GM19438 (cell line): ENCODE results near the gene TXNDC5.
"Not testable (repeated sequence)": the region's sequence is repeated elsewhere in the genome, so short reads cannot be mapped to it uniquely, and the experiment has no call there.

Experiments used
- ATAC-seq: cut with Tn5 transposase; IDR thresholded peaks from one replicate; pipeline ENCODE4 v1.9.1; 2021; ENCODE audit warnings: low read depth; ENCODE audit not compliant: unreplicated experiment

TXNDC5 gene

DNA sequence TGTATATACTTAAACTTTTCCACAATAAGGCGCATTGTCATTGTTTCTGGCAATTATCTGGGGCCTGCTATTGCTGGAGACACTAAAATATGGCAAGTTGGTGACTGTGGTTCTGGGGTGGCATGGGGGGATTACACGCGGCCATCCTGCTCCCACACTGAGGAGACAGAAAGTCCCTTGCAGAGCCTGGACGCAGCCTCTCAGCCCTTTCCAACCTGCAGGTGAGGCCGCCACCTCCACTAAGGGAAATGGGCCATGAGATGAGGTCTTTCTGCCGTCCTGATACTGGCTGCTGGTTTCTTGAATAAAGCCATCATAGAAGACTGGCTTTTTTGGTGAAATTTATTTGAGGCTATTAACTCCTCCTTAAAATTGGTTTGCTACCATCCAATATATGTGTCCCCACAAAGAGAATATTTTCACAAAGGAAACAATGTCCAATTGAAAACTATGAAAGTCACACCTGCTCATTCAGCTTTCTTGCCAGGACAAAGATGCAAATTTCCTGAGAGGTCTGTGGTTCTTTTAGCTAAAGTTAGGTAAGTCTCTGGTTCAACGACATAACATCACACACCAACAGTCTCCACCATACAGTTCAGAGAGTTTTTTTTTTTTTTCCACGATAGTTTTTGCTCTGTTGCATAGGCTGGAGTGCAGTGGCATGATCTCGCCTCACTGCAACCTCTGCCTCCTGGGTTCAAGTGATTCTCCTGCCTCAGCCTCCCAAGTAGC, 13.0 kb downstream of the TXNDC5 start:
- peak; percentile 64 for ATAC-seq

DNA sequence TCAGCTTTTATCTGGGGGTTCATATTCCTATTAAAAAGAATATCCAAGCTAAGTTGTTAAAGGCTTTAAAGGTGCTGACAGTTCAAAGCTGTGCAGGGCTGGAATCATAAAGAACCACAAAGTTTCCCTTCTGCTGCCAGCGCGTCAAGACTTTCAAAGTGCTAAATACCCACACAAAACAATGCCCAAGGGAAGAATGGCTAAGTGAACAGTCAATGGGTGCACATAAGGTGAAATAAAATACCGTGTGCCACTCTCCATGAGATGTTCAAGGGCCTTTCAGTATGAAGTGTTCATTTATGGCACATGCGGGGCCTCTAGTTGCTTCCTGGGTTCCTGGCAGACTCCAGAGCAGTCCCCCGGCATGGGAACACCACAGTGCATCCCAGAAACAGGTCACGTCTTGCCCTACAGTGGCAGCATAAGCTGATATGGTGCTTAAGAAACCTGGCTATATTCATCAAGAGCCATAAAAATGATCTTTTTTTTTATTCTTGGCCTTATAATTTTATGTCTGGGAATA, 14.1 kb downstream of the TXNDC5 start:
- no peak for ATAC-seq

DNA sequence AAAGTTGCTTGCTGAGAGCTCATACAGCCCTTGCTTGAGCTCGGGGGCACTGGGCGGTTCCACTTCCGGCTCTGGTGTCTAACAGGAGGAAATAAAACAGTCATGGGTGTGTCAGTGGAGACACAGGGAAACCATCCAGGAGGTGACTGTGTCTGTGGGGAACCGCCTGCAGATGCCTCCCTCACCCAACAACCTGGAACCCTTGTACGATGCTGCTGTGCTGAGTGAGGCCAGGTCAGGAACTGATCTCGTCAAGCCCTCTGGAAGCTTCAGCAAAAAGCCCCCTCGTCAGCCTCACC, 15.5 kb downstream of the TXNDC5 start:
- no peak for ATAC-seq

DNA sequence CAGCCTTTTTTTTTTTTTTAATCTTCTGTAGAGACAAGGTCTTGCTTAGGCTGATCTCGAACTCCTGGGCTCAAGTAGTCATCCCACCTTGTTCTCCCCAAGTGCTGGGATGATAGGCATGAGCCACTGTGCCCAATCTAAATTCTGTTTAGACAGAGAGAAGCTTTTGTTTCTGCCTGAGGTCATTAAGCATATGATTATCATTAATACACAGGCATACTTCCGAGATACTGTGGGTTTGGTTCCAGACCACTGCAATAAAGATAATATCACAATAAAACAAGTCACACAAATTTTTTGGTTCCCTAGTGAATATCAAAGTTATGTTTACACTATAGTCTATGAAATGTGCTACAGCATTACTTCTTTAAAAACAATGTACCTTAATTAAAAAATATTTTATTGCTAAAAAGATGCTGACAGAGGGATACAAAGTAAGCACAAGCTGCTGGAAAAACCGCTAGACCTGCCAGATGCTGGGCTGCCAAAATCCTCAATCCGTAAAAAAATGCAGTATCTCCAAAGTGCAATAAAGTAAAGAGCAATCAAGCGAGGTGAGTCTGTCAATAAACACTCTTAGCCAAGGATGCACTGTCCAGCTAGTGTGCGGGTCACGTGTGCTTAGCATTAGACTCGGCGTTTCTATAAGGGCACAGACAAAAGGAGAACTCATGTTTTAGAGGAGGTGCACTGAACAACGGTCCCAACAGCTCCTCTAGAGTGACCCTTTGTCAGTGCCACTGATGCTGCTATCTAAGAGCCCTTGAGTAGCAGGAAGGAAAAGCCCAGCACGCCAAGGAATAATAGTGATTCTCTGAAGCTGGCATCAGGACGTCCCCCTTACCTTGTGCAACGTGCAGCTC, 16.1 kb downstream of the TXNDC5 start:
- ATAC-seq, result no peak

DNA sequence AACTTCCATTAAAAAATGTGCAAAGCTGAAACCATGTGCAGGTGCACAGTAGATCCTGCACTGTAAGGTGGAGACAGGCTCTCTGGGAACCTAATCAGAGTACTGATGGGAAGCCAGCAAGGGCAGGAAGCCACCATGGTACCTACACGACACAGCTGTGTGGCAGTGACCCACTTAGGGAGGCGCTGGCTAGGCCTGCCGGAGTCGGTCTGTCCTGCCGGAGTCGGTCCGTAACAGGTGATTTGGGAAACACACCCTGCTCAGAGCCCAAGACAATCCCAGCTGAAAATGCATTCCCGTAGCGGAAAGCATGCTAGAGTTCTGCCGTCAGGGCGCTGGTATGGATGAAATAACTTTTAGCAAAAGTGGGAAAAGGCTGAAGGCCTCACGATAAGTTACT, 17.2 kb downstream of the TXNDC5 start:
- no peak for ATAC-seq

DNA sequence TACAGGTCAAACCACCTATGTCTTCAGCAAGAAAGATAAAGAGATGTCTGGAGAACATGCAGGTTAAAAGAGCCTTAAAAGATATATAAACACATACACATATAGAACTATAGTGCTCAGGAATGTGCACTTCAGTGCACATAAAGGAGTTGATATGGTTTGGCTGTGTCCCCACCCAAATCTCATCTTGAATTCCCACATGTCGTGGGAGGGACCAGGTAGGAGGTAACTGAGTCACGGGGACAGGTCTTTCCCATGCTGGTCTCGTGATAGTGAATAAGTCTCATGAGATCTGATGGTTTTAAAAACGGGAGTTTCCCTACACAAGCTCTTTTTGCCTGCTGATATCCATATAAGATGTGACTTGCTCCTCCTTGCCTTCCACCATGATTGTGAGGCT, 18.2 kb downstream of the TXNDC5 start:
- not testable (repeated sequence) for ATAC-seq

DNA sequence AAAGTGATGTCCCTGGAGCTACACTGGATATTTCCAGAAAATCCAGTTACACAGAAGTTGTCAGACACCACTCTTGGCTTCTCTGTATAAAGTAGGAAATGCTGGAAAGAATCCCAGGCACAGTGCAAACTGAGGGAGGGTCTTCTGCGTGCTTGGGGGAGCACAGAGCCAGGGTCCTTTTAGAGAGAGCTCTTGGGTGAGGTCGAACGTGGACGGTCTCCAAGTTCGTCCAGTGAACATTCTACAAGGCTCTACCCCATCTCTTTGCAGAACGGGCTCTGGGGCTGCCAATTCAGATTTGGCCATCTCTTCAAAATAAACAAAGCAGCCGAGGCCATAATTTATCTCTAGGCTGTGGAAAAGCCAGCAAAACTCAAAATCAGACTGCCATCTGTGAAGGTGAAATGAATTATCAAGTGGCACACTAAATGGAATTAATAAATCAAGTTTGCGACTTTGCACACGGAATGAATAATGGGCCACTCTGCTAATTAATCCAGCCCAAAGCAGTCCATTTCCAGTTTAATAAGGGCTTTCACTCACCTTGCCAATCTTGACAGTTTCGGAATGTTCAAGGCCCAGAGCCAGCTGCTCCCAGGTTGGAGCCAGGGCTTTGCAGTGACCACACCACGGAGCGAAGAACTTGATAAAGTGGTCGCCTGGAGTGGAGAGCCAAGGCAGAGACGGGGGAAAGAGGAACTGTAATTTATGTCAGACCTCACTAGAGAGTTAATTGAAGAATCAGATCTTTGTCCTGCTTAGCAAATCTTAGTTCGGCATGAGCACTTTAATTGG, 19.3 kb downstream of the TXNDC5 start:
- ATAC-seq, result no peak

DNA sequence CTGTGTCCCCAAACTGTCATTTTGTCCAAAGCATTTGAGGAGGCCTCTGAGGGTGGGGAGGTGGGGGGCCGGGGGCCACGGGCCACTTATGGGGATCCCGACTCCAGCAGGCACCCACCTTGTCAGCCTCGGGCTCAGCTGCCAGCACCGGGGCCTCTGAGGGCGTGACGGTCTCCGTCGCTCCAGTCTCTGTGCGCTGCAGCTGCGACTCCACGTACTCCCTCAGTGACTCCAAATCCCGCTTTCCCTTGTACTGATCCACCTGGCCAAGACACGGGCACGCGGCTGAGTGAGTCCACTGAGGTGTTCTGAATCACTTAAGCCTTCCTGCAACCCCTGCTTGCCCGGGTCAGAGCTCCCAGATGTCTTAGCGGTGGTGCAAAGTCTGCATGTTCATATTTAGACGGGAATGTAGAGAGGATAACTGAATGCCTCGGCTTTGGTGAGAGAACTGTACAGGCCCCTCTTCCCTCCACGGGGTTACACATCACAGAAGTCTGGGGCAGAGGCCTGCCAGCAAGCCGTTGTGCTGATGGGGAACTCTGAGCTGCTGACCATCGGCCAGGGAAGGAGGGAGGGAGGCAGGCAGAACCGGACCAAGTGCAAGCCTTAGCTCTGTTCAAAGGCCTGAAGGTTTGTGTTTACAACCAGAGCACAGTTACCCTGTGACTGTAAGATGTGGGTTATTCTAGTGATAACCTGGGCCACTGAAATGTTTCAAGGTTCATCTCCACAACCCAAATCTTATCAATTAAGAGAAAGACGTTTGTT, 21.8 kb downstream of the TXNDC5 start:
- no peak for ATAC-seq

DNA sequence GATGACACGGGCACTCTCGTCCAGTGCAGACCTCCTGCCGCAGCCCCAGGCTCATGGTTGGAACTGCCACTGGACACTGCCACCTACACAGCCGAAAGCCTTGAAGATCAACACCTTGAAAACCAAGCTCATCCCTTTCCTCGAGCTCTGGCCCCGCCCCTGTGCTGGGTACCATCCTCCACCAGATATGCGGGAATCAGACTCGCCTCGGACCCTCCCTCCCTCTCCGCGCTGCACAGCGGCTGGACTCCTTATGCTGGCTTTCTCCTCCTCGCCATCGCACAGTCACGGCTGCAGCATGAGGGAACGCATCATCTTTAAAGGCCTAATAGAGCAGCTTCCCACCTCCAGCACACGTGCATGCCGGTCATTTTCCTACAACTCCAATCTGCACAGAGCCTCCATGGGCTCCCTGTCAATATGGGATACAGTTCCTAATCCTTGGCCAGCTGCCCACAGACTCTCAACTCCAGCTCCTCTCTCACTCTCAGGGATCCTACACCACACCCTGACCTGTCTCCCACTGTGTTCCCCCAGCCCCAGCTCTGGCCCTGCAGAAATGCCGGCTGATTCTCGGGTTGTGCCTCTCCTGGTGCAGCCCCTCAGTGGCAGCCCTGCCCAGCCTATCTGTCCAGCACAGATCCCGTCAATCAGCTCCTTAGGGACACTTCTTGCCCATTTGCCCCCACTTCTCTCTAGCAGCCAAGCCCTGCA, 23.2 kb downstream of the TXNDC5 start:
- ATAC-seq, result no peak

DNA sequence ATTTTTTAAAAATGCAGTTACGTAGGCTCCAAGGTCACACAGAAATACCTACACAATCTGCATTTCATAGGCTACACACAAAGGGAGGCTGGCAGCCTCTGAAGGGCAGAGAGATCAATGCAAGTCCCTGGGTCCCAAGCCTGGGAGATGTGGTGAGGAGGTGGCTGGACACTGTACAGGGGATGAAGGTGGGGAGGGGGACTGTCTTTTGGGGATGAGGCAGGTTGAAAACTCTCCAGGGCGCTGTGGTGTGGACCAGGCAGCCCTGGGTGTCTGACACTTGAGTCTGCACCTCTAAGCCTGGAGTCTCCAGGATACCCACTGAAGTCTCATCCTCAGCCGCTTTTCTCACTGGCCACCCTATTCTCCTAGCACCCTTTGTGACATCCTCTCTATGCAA, 24.5 kb downstream of the TXNDC5 start:
- no peak for ATAC-seq

DNA sequence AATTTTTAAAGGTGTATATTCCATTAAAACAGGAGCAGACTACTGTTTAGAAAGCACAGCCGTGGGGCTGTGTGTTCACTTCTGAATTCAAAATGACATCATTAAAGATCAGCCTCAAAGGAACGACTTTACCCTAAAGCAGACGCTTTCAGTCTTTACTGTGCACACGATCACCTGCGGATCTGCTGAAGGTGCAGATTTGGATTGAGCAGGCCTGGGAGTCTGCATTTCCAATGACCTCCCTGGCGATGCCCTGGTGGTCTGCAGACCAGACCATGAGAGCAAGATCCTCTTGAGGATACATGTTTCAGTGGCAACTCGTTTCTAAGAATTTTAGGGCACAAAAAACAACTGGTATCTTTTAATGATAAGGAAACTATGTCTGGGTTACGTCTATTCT, 27.2 kb downstream of the TXNDC5 start:
- no peak for ATAC-seq

DNA sequence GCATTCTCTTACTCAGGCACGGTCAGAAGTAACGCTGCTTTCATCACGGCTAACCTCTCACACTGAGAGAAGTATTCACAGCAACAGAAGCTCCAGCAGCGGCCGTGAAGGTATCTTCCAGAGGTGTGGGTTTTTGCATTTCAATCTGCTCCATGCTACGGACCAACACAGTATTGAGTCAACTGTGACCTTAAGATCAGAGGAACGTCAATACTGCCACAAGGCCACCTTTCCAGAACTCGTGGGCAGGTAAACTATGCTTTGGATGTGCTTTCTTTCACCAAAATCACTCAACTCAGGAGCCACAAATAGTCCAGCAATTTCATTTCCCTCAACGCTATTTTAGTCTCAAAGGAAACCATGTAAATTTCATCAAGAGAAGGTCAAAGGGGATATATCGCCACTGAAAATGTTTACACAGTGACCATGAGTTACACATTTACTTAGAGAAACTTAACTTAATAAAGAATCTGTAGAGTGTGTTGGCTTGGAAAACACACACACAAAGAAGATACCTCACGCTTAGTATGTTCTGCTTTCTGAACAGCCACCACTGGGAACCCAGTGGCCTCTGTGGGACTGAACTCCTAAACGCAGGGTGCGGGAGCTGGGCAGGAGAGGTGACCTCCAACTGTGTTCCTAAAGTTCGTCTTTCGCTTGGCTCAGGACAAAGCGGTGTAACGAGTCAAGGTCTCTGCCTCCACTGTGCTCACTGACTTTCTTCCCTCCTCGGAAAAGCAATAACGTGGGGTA, 27.9 kb downstream of the TXNDC5 start:
- no peak for ATAC-seq

DNA sequence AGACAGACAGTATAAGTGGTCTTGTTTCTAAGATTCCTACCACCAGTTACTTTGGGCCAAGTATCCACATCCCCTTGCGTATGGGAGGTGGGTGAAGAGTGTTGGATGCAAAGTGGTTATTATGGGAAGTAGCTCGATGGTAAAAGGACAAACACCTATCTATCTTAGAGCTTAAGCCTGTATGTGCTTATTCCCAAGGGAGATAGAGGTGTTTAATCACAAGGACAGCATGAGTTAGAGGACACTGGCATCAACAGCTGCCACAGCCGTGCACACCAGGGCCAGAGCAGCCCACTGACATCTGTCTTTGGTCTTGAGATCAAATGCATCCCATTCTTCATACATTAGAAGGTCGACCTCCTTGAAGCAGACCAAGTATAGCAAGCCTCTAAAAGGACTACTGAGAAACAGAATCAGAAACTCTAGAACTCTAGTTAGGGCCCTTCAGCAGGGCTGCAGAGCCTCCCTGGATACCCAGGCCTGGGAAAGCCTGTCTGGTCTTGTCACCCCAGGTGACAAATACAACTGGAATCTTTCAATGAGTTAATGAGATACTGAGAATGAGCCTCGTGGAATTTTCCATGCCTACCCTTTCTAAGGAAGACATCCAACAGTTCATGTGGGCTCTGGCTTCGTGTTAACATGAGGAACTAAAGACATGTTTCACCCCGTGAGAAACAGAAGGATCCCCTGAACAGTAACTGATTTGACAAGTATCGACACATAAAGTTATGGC, 28.7 kb downstream of the TXNDC5 start:
- no peak for ATAC-seq

DNA sequence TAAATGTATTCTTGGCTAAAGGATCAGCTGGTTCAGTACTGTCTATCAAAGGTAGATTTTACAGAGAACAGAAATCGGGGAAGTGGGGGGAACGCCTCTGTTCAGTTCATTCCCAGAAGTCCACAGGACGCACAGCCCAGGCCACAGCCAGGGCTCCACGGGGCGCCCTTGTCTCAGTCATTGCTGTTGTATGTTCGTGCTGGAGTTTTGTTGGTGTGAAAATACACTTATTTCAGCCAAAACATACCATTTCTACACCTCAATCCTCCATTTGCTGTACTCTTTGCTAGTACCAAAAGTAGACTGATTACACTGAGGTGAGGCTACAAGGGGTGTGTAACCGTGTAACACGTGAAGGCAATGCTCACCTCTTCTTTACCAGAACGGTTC, 29.9 kb downstream of the TXNDC5 start:
- no peak for ATAC-seq

DNA sequence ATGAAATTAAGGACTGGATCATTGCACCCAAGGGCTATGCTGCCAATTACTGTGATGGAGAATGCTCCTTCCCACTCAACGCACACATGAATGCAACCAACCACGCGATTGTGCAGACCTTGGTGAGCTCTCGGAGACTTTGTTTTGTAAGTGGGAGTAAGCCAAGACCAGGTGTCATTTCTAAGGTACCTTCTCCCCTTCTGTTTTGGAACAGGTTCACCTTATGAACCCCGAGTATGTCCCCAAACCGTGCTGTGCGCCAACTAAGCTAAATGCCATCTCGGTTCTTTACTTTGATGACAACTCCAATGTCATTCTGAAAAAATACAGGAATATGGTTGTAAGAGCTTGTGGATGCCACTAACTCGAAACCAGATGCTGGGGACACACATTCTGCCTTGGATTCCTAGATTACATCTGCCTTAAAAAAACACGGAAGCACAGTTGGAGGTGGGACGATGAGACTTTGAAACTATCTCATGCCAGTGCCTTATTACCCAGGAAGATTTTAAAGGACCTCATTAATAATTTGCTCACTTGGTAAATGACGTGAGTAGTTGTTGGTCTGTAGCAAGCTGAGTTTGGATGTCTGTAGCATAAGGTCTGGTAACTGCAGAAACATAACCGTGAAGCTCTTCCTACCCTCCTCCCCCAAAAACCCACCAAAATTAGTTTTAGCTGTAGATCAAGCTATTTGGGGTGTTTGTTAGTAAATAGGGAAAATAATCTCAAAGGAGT, 30.4 kb downstream of the TXNDC5 start:
- ATAC-seq, result no peak

DNA sequence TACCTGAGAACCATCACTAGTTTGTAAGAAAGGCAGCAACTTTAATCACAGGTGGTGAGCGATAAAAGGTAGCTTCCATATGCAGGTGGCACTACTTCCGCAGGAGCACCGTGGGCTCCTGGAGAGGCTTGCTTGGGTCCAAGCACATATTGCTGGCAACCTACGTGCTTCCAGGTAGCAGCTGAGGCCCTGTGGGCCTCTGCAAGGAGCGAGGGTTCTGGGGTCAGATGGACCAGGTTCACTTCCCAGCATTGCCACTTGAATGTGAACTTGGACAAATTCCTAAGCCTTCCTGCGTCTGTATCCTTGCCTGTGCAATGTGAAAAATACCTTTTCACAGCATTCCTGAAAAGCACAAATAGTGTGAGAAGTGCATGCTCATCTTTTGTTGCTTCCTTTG, 31.0 kb downstream of the TXNDC5 start:
- ATAC-seq, result no peak

DNA sequence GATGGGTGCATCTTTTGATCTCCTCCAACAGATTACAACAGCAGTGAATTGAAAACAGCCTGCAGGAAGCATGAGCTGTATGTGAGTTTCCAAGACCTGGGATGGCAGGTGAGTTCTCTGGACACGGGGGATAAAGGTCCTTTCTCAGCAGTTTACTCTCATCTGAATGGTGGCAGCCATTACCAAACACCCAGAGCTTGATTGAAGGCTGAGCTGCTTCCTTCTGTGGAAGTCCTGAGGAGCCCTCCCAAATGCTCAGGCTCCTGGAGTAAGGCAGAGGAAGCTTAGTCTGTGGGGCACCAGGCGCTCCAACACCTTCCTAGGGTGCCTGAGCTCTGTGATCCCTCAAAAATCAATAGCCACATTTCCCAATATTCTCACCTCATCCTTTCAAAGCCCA, 31.5 kb downstream of the TXNDC5 start:
- ATAC-seq, result no peak
